Nephron progenitor cell (in vitro differentiated cells): ENCODE data around the gene LRRC32.

Source experiments
- DNase-seq: peaks from one replicate; pipeline ENCODE4 v3.0.0; 2021
- H3K27ac Mint-ChIP-seq: 2 replicates; pipeline ENCODE4 v1.8.0; 2021; ENCODE audit warnings: mild to moderate bottlenecking, moderate library complexity, mixed read lengths
- H3K27me3 Mint-ChIP-seq: 2 replicates; pipeline ENCODE4 v1.8.0; 2021; ENCODE audit warnings: mild to moderate bottlenecking, low read depth, mixed read lengths; ENCODE audit not compliant: poor library complexity
- H3K36me3 Mint-ChIP-seq: 2 replicates; pipeline ENCODE4 v1.8.0; 2021; ENCODE audit warnings: low read depth, mixed read lengths
- H3K4me1 Mint-ChIP-seq: 2 replicates; pipeline ENCODE4 v1.8.0; 2021; ENCODE audit warnings: mixed read lengths
- H3K4me3 Mint-ChIP-seq: 2 replicates; pipeline ENCODE4 v1.8.0; 2021; ENCODE audit warnings: mild to moderate bottlenecking, moderate library complexity, mixed read lengths
- H3K9me3 Mint-ChIP-seq: 2 replicates; pipeline ENCODE4 v1.8.0; 2021; ENCODE audit warnings: mild to moderate bottlenecking, moderate library complexity, mixed read lengths
- TF ChIP-seq, protein P1 (sequence below): fragments of 200-600 bp; sonication (generic); IDR thresholded peaks from 2 replicates; pipeline ENCODE4 v1.5.0; 2021; ENCODE audit warnings: antibody characterized with exemption

Gene LRRC32

DNA sequence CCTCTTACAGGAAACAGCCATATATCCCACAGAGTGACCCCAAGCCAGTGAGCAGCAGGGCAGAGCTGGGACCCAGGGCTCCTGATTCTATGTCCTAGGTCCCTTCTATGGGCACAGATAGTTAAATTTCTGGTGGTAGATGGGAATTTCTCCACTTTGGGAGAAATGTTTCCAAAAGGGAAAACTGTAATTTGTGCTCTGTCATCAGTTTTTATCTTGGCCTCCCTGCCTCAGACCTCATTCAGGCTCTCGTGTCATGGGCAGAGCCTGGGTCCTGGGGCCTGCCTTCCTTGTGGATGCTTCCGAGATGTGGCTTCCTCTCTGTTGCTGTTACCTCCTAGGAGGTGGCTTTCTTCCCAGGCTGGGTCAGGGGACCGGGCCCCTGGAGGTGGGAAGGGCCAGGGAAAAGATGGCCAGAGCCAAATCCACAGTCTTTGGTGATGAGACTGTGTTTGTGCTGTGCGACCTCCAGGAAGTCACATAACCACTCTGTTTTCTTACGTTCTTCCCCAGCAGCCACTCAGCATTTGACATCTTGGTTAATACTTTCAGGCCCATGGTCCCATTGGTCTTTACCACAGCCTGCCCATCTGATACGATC is 8.6 kb downstream of the LRRC32 start:
- Mint-ChIP-seq H3K4me3 (no peak overlapping the region), H3K36me3 (no peaks in the 10 kb centered on the region), H3K27me3 (peaks cover 3% of the 10 kb centered on the region), H3K9me3 (no peaks in the 10 kb centered on the region), H3K4me1 (peaks cover 44% of the 10 kb centered on the region), H3K27ac (no peak overlapping the region)
- DNase-seq: no peak
- TF ChIP-seq, protein P1, sequence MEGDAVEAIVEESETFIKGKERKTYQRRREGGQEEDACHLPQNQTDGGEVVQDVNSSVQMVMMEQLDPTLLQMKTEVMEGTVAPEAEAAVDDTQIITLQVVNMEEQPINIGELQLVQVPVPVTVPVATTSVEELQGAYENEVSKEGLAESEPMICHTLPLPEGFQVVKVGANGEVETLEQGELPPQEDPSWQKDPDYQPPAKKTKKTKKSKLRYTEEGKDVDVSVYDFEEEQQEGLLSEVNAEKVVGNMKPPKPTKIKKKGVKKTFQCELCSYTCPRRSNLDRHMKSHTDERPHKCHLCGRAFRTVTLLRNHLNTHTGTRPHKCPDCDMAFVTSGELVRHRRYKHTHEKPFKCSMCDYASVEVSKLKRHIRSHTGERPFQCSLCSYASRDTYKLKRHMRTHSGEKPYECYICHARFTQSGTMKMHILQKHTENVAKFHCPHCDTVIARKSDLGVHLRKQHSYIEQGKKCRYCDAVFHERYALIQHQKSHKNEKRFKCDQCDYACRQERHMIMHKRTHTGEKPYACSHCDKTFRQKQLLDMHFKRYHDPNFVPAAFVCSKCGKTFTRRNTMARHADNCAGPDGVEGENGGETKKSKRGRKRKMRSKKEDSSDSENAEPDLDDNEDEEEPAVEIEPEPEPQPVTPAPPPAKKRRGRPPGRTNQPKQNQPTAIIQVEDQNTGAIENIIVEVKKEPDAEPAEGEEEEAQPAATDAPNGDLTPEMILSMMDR: no peak

DNA sequence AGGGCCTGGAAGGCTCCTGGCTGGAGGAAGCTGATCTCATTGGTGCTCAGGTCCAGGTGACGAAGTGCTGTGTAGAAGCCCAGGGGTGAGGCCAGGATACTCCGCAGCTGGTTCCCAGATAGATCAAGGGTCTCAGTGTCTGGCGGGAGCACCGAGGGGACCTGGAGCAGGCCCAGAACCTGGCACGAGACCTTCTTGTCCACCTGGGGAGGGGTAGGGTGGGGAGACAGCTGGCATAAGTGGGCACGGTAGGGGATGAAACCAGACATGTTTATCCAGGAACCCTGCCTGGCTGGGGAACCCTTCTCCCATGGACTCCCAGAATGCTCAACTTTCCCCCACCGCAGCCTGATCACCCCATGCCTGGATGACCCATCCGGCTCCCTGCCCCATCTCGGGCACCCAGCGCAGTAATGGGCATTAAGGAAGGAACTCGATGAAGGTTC is 9.2 kb downstream of the LRRC32 start:
- TF ChIP-seq, protein P1: no peak
- H3K9me3 Mint-ChIP-seq: no peaks in the 10 kb centered on the region
- peaks cover 44% of the 10 kb centered on the region for H3K4me1 Mint-ChIP-seq
- no peak overlapping the region for H3K27ac Mint-ChIP-seq
- DNase-seq: no peak
- H3K27me3 Mint-ChIP-seq: peaks cover 3% of the 10 kb centered on the region
- no peak overlapping the region for H3K4me3 Mint-ChIP-seq
- no peaks in the 10 kb centered on the region for H3K36me3 Mint-ChIP-seq

DNA sequence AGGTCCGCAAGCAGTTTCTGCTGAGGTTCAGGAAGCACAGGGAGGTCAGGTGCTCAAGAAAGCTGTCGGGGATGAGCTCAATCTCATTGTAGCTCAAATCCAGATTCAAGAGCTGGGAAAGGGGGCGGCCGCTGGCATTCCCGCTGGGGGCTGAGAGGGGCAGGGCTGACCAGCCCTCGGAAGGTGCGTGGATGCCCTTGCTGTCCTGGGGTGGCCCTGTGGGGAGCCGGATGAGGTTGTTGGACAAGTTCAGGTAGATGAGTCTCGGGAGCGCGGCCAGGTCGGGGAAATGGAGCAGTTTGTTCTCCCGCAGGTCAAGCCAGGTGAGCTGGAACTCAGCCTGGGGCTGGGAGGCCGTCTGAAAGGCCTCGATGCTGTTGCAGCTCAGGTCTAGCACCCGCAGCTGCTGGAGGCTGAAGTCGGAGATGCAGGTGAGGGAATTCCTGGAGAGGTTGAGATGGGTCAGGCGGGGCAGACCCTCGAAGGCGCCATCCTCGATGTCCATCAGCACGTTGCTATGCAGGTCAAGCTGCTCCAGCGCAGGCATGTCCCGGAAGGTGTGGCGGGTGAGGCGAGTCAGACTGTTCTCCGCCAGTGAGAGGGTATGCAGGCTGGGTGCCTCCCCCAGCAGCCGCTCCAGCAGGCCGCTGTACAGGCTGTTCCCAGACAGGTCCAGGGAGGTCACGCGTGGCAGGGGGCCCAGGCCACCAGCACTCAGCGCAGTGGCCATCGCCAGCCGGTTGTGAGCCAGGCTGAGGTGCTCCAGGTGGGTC is 9.8 kb downstream of the LRRC32 start:
- peaks cover 3% of the 10 kb centered on the region for H3K27me3 Mint-ChIP-seq

DNA sequence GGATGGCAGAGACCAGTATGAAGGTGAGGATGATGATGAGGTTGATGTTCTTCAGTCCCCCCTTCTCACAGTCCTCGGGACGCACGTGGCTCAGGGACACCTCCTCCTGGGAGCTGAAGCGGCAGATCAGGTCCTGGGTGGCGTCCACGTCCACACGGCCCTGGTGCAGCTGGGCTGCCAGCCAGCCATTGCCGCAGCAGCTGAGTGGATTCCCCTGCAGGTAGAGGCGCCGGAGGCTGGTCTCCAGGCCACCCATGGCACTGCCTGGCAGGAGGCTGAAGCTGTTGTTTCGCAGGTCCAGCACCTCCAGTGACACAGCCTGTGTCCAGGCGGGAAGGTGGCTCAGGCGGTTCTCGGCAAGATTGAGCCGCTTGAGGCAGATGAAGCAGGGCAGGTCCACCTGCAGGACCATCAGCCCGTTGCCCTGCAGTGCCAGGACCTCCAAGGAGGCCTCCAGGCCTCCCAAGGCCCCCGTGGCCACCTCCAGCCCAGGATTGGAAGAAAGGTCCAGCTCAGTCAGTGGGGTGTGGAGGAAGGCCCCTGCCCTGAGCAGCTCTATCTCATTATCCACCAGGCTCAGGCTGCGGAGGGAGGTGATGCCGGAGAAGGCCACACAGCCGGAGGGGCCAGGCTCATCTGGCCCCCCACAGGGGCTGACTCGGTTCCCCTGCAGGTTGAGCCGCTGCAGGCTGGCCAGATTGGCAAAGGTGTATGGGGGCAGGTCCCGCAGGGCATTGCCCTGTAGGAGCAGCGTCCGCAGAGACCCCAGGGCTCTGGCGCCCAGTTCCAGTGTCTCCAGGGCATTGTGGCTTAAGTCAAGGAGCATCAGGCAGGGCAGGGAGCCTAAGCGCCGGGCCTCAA is 10.6 kb downstream of the LRRC32 start:
- Mint-ChIP-seq H3K9me3 (no peaks in the 10 kb centered on the region), H3K4me3 (no peak overlapping the region), H3K27ac (no peak overlapping the region), H3K36me3 (no peaks in the 10 kb centered on the region), H3K27me3 (peaks cover 3% of the 10 kb centered on the region), H3K4me1 (peaks cover 48% of the 10 kb centered on the region)
- TF ChIP-seq, protein P1: no peak
- no peak for DNase-seq

More for the DNA sequence above, 9.8 kb downstream of the LRRC32 start:
- TF ChIP-seq, protein P1: no peak
- Mint-ChIP-seq H3K9me3 (no peaks in the 10 kb centered on the region), H3K27ac (no peak overlapping the region), H3K36me3 (no peaks in the 10 kb centered on the region), H3K4me1 (peaks cover 44% of the 10 kb centered on the region), H3K4me3 (no peak overlapping the region)
- DNase-seq: no peak

DNA sequence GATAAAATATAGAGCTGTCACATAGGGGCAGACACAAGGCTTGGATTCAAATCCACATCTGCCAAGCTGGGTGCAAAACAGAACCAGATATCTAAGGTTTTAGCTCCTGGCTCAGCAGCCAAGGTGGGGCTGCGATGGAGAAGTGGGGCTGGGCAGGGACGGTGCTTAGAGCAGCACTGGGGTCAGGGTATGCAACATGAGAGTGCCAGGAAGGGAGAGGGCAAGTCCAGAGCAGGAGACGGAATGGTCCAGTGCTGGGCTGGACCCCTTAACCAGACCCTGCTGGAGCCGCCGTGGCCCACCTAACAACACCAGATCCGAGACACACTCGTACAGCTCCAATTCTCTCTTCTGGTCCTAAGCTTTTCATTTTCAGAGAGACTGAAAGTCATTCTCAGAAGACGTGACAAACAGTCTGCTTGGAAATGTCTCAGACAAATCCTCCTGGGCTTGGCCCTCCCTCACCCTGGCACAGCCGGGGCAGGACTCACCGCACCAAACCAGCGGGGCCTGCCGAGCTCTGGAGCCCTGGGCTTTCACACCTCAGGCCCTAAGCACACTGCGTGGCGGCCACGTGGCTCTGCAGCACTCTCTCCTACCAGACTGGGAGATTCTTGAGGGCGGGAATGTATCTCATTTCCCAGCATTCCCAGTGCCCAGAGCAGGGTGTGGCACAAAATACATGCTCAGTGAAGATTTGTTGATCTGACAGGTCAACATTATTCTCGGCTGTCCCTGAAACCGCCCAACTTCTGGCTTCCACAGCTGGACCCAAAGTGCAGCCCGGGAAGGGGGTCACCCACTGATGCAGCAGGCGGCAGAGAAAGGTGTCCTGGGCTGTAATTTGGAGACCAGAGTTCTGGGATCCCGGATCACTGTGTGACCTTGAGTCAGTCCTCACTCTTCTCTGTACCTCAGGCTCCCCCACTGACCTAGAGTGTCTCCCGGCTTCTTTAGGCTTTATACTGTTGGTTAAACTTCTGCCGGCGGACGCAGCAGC is 11.6 kb downstream of the LRRC32 start:
- TF ChIP-seq, protein P1: no peak
- H3K4me3 Mint-ChIP-seq: no peak overlapping the region
- no peaks in the 10 kb centered on the region for H3K9me3 Mint-ChIP-seq
- H3K27me3 Mint-ChIP-seq: peaks cover 3% of the 10 kb centered on the region
- no peak overlapping the region for H3K27ac Mint-ChIP-seq
- no peak for DNase-seq
- H3K4me1 Mint-ChIP-seq: peaks cover 50% of the 10 kb centered on the region
- H3K36me3 Mint-ChIP-seq: no peaks in the 10 kb centered on the region
